IMR-90 (cell line): Measurements from ENCODE around the gene THUMPD2. TPM values are rescaled to one million over a fixed set of nuclear protein-coding genes. Genes with fewer than 3 reads are reported as not detected.

Experiments
- ATAC-seq: fragments of 200-7000 bp; cut with Tn5 transposase; 2 replicates; pipeline ENCODE4 v1.9.1; 2020; ENCODE audit warnings: low read depth, mild to moderate bottlenecking, moderate library complexity
- BruUV-seq: library from RNA; stranded (reverse); fragments of 400-500 nt; replicated peaks from 2 replicates; lab custom pipeline; 2021; lab: Mats Ljungman, UMichigan
- CTCF ChIA-PET: fragments of 300-600 bp; formaldehyde crosslinking; extraction: SDS; loops from one replicate; lab custom pipeline; 2021; ENCODE audit warnings: antibody characterized with exemption; lab: Yijun Ruan, JAX
- POLR2A ChIA-PET: fragments of 300-600 bp; sonication (Branson Sonifier 250); formaldehyde crosslinking; loops from one replicate; lab custom pipeline; 2022; ENCODE audit warnings: antibody characterized with exemption; ENCODE audit not compliant: unreplicated experiment; lab: Charles Lee
- DNase-seq: peaks from one replicate; pipeline ENCODE4 v3.0.0; 2013
- H2AFZ ChIP-seq: replicated peaks from 2 replicates; pipeline ENCODE3; 2013; ENCODE audit warnings: low read length, mild to moderate bottlenecking; ENCODE audit not compliant: poor library complexity
- H2AK5ac ChIP-seq: 2 replicates; pipeline ENCODE4 v1.6.1; 2013; ENCODE audit warnings: low read depth, low read length, inconsistent platforms
- H2AK9ac ChIP-seq: replicated peaks from 2 replicates; pipeline ENCODE3; 2013; ENCODE audit warnings: mild to moderate bottlenecking, low read depth, low read length, moderate library complexity; ENCODE audit not compliant: poor library complexity
- H2BK120ac ChIP-seq: 2 replicates; pipeline ENCODE4 v1.6.1; 2013; ENCODE audit warnings: low read depth, low read length, inconsistent platforms
- H2BK15ac ChIP-seq: 3 replicates; pipeline ENCODE4 v1.6.1; 2013; ENCODE audit warnings: low read depth, low read length, inconsistent platforms
- H2BK20ac ChIP-seq: 2 replicates; pipeline ENCODE4 v1.6.1; 2013; ENCODE audit warnings: low read depth, mild to moderate bottlenecking, inconsistent platforms, low read length, moderate library complexity
- H2BK5ac ChIP-seq: 2 replicates; pipeline ENCODE4 v1.6.1; 2013; ENCODE audit warnings: mild to moderate bottlenecking, low read depth, low read length, inconsistent platforms; ENCODE audit not compliant: poor library complexity, severe bottlenecking
- H3K14ac ChIP-seq: replicated peaks from 2 replicates; pipeline ENCODE4 v1.6.1; 2013; ENCODE audit warnings: low read depth, low read length, inconsistent platforms
- H3K18ac ChIP-seq: 2 replicates; pipeline ENCODE4 v1.6.1; 2013; ENCODE audit warnings: low read depth, low read length, control low read depth
- H3K23ac ChIP-seq: 2 replicates; pipeline ENCODE4 v1.6.1; 2013; ENCODE audit warnings: low read depth, low read length, inconsistent platforms
- H3K27ac ChIP-seq: 2 replicates; pipeline ENCODE4 v1.5.1; 2013; ENCODE audit warnings: mild to moderate bottlenecking, control low read depth, low read length; ENCODE audit not compliant: insufficient read depth
- H3K27me3 ChIP-seq: 2 replicates; pipeline ENCODE4 v1.6.1; 2013; ENCODE audit warnings: low read length; ENCODE audit not compliant: control insufficient read depth, insufficient read depth
- H3K36me3 ChIP-seq: 2 replicates; pipeline ENCODE4 v1.6.1; 2013; ENCODE audit warnings: low read length, mixed read lengths; ENCODE audit not compliant: control insufficient read depth, insufficient read depth
- H3K4ac ChIP-seq: 2 replicates; pipeline ENCODE4 v1.6.1; 2013; ENCODE audit warnings: low read depth, low read length, inconsistent platforms
- H3K4me1 ChIP-seq: 2 replicates; pipeline ENCODE4 v1.6.1; 2013; ENCODE audit warnings: low read length, mixed read lengths; ENCODE audit not compliant: control insufficient read depth, insufficient read depth
- H3K4me2 ChIP-seq: 2 replicates; pipeline ENCODE4 v1.6.1; 2013; ENCODE audit warnings: low read depth, mild to moderate bottlenecking, control low read depth, low read length, moderate library complexity
- H3K4me3 ChIP-seq: 2 replicates; pipeline ENCODE4 v1.5.1; 2013; ENCODE audit warnings: low read depth, mild to moderate bottlenecking, control low read depth, low read length, moderate library complexity; ENCODE audit not compliant: insufficient read depth
- H3K56ac ChIP-seq: 2 replicates; pipeline ENCODE4 v1.6.1; 2013; ENCODE audit warnings: low read length, inconsistent platforms; ENCODE audit not compliant: insufficient read depth; ENCODE audit errors: extremely low read depth
- H3K79me1 ChIP-seq, 2 experiments: 2 replicates each; pipeline ENCODE4 v1.6.1; 2013; ENCODE audit warnings: low read length in 2 of 2, inconsistent platforms in 1 of 2, low read depth in 1 of 2
- H3K9ac ChIP-seq: 2 replicates; pipeline ENCODE4 v1.6.1; 2013; ENCODE audit warnings: low read depth, low read length, control low read depth
- H3K9me1 ChIP-seq: 2 replicates; pipeline ENCODE4 v1.6.1; 2013; ENCODE audit warnings: low read length, inconsistent platforms; ENCODE audit not compliant: insufficient read depth
- H3K9me3 ChIP-seq: 2 replicates; pipeline ENCODE4 v1.6.1; 2013; ENCODE audit warnings: low read length; ENCODE audit not compliant: control insufficient read depth, insufficient read depth
- H4K20me1 ChIP-seq: 2 replicates; pipeline ENCODE4 v1.6.1; 2013; ENCODE audit warnings: low read length, inconsistent platforms; ENCODE audit not compliant: insufficient read depth
- H4K5ac ChIP-seq: 2 replicates; pipeline ENCODE4 v1.6.1; 2013; ENCODE audit warnings: mild to moderate bottlenecking, low read depth, low read length, control low read depth
- H4K8ac ChIP-seq, 2 experiments: 2 replicates each; pipeline ENCODE4 v1.6.1; 2013; ENCODE audit warnings: low read depth in 2 of 2, low read length in 2 of 2, control low read depth in 1 of 2, inconsistent platforms in 1 of 2
- H4K91ac ChIP-seq: 2 replicates; pipeline ENCODE4 v1.6.1; 2013; ENCODE audit warnings: low read depth, low read length, inconsistent platforms; ENCODE audit not compliant: insufficient read depth
- BHLHE40 ChIP-seq: fragments of 150-350 bp; IDR thresholded peaks from 2 replicates; pipeline ENCODE4 v1.6.1; 2016; ENCODE audit warnings: mild to moderate bottlenecking, low read depth, low read length
- CEBPB ChIP-seq: IDR thresholded peaks from 2 replicates; pipeline ENCODE4 v1.6.1; 2012; ENCODE audit warnings: low read depth, low read length, improper control_type of control experiment
- CHD1 ChIP-seq: IDR thresholded peaks from 2 replicates; pipeline ENCODE4 v1.6.1; 2012; ENCODE audit warnings: low read depth, low read length, improper control_type of control experiment
- CTCF ChIP-seq: conservative IDR thresholded peaks from 2 replicates; pipeline ENCODE4 v1.5.1; 2012; ENCODE audit warnings: mild to moderate bottlenecking, low read depth, low read length, improper control_type of control experiment
- ELK1 ChIP-seq: fragments of 150-350 bp; IDR thresholded peaks from 2 replicates; pipeline ENCODE4 v1.6.1; 2016; ENCODE audit warnings: low read depth, mild to moderate bottlenecking, low read length, moderate library complexity, borderline replicate concordance
- FOS ChIP-seq: fragments of 150-350 bp; IDR thresholded peaks from 2 replicates; pipeline ENCODE4 v1.6.1; 2016; ENCODE audit warnings: low read depth, low read length
- MAFK ChIP-seq: IDR thresholded peaks from 2 replicates; pipeline ENCODE4 v1.6.1; 2012; ENCODE audit warnings: low read depth, low read length, improper control_type of control experiment
- MXI1 ChIP-seq: IDR thresholded peaks from 2 replicates; pipeline ENCODE4 v1.6.1; 2012; ENCODE audit warnings: low read depth, mild to moderate bottlenecking, low read length, moderate library complexity, borderline replicate concordance
- NFE2L2 ChIP-seq: fragments of 150-350 bp; IDR thresholded peaks from 2 replicates; pipeline ENCODE4 v1.6.1; 2016; ENCODE audit warnings: low read depth, mild to moderate bottlenecking, low read length
- POLR2A ChIP-seq: IDR thresholded peaks from 2 replicates; pipeline ENCODE4 v1.6.1; 2012; ENCODE audit warnings: mild to moderate bottlenecking, low read depth, low read length
- RAD21 ChIP-seq: IDR thresholded peaks from 2 replicates; pipeline ENCODE4 v1.6.1; 2012; ENCODE audit warnings: low read length, improper control_type of control experiment
- RCOR1 ChIP-seq: IDR thresholded peaks from 2 replicates; pipeline ENCODE4 v1.6.1; 2012; ENCODE audit warnings: mild to moderate bottlenecking, low read length, improper control_type of control experiment; ENCODE audit not compliant: insufficient replicate concordance
- RFX5 ChIP-seq: IDR thresholded peaks from 2 replicates; pipeline ENCODE4 v1.8.0; 2012; ENCODE audit warnings: low read depth, mild to moderate bottlenecking, low read length, moderate library complexity
- SMC3 ChIP-seq: fragments of 150-350 bp; IDR thresholded peaks from 2 replicates; pipeline ENCODE4 v1.6.1; 2016; ENCODE audit warnings: low read depth, mild to moderate bottlenecking, antibody characterized with exemption, low read length, moderate library complexity
- USF2 ChIP-seq: fragments of 150-350 bp; IDR thresholded peaks from 2 replicates; pipeline ENCODE4 v1.6.1; 2017; ENCODE audit warnings: mild to moderate bottlenecking, antibody characterized with exemption, low read length, low read depth
- WGBS, 2 experiments: methylation state at CpG; one replicate each; pipeline versions ENCODE4 v1.1.5 to v1.1.7; 2013; ENCODE audit warnings: missing lambda C conversion rate in 2 of 2; ENCODE audit not compliant: insufficient read length in 1 of 2; ENCODE audit errors: extremely low coverage in 2 of 2; 5-methylcytosine and 5-hydroxymethylcytosine counted together
- dilution Hi-C: fragments of 300-500 bp; cut with HindIII; formaldehyde crosslinking; loops from one replicate; pipeline ENCODE4 v1.14.3; 2018; ENCODE audit warnings: low sequenced_read_pairs; ENCODE audit not compliant: unreplicated experiment
- in situ Hi-C: fragments of 300-500 bp; cut with MboI; formaldehyde crosslinking; loops from 3 replicates; pipeline ENCODE4 v1.14.3; 2019; ENCODE audit warnings: low sequenced_read_pairs, inconsistent platforms, mixed read lengths
- intact Hi-C: fragments of 100-400 bp; cut with micrococcal nuclease; formaldehyde crosslinking; loops from 2 replicates; pipeline ENCODE4 v1.10.0; 2022
- polyA plus RNA-seq, 3 experiments: library from polyadenylated mRNA; depleted of rRNA; stranded (reverse); fragments of >200 nt; gene quantifications; 2 replicates each; pipeline ENCODE4 v1.2.3, GENCODE V29; 2012; ENCODE audit warnings: low replicate concordance in 1 of 3
- total RNA-seq: library from RNA; depleted of rRNA; stranded (reverse); fragments of >200 nt; gene quantifications from 2 replicates; pipeline ENCODE4 v1.2.3, GENCODE V29; 2012

The THUMPD2 gene
- total and polyA plus RNA-seq, 2 of the 4 experiments (the other 2 are of a cell fraction): 4.8 to 7.0 TPM

- no peak overlapping the region for H2AK9ac ChIP-seq
- H3K4me3 ChIP-seq: no peak overlapping the region
- dilution Hi-C loops: no loop called here
- H3K9me3 ChIP-seq: no peaks in the 10 kb centered on the region
- H2BK15ac ChIP-seq: no peak overlapping the region
- H4K5ac ChIP-seq: no peak overlapping the region
- no peak overlapping the region for H2BK120ac ChIP-seq
- H3K36me3 ChIP-seq: peaks cover 29% of the 10 kb centered on the region
- H3K23ac ChIP-seq: no peak overlapping the region
- peak overlapping the region; percentile 21; the same call in 1 of the 2 replicates for H3K14ac ChIP-seq
- no peak overlapping the region for H4K91ac ChIP-seq
- TF ChIP-seq FOS (no peak), NFE2L2 (no peak), MXI1 (no peak), RAD21 (no peak), CEBPB (no peak), USF2 (no peak), ELK1 (no peak), RCOR1 (no peak), POLR2A (no peak), SMC3 (no peak), CTCF (no peak), CHD1 (no peak), MAFK (no peak), BHLHE40 (no peak), RFX5 (no peak)
- H4K20me1 ChIP-seq: no peaks in the 10 kb centered on the region
- no peak for ATAC-seq
- H2AFZ ChIP-seq: peak overlapping the region; percentile 68
- H3K79me1 ChIP-seq: peaks cover 4 to 30% of the 10 kb centered on the region in 2 experiments
- H3K4ac ChIP-seq: no peak overlapping the region
- no peaks in the 10 kb centered on the region for H3K27me3 ChIP-seq
- WGBS, 2 experiments: no CpG with 5 or more reads among the region's 4 CpGs
- no peak overlapping the region for H2BK5ac ChIP-seq
- peaks cover 2% of the 10 kb centered on the region for H3K4me1 ChIP-seq
- H2BK20ac ChIP-seq: no peak overlapping the region
- H3K27ac ChIP-seq: no peak overlapping the region
- intact Hi-C loops: no loop called here
- H3K18ac ChIP-seq: no peak overlapping the region
- ChIA-PET CTCF (no interaction called here), POLR2A (no interaction called here)
- no peak for DNase-seq
- in situ Hi-C loops: no loop called here
- H3K56ac ChIP-seq: no peak overlapping the region
- no TSS peak for BruUV-seq
- H3K4me2 ChIP-seq: no peak overlapping the region
- H3K9me1 ChIP-seq: peaks cover 8% of the 10 kb centered on the region; the same call in 1 of the 2 replicates
- no peak overlapping the region for H3K9ac ChIP-seq
- H2AK5ac ChIP-seq: no peak overlapping the region
- no peak overlapping the region for H4K8ac ChIP-seq
Observed at GRCh38 chr2:39757156-39757555, 21.9 kb downstream of the THUMPD2 start.
